Measurements from ENCODE around the gene ERGIC1. TPM values are rescaled to one million over a fixed set of nuclear protein-coding genes. Genes with fewer than 3 reads are reported as not detected.

ERGIC1 gene
- total RNA-seq, 2 donors from 2014 or later, result 46.5 to 93.1 TPM

GRCh38 chr5:172796306-172796705 is 37.7 kb upstream of the ERGIC1 start:
- no peaks in the 10 kb centered on the region for H3K9me3 ChIP-seq
- no peak overlapping the region for H3K27ac ChIP-seq
- peaks cover 9% of the 10 kb centered on the region for H3K4me1 ChIP-seq
- intact Hi-C loops (cut with DNase I), result no loop called here
- H3K36me3 ChIP-seq (replicated peaks in 1 of 2; ENCODE audit: insufficient read depth in 1 of 2, low read depth in 2 of 2), result no peaks in the 10 kb centered on the region
- 85 to 94% methylated on average over 6 of the region's 6 CpGs for WGBS, 2 donors
- no peak overlapping the region for H3K4me3 ChIP-seq
- ATAC-seq (no peak), DNase-seq (no peak)
- no peaks in the 10 kb centered on the region for H3K27me3 ChIP-seq
- TF ChIP-seq CTCF (IDR thresholded peaks at IDR 0.05), result no peak
- no peak for TF ChIP-seq POLR2A (IDR thresholded peaks at IDR 0.05)

DNA sequence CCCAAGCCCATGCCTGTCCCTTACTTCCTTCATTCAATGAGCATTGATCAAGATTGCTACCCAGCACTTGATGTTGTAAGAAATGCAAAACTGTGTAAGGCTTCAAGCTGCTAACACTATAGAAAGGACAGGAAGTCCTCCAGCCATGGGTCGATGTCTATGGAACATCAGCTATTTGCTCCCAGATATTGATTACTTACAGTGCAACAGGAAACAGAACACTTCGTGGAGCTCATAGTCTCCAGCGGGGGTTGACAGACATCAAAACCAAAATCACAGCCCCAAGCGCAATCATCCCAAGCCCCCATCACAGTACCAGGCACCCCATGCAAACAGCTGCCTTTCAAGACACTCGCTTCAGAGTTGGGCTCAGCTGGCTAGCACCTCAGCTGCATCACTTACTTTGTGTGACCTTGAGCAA is 36.3 kb upstream of the ERGIC1 start:
- TF ChIP-seq CTCF (IDR thresholded peaks at IDR 0.05), result no peak
- TF ChIP-seq POLR2A (IDR thresholded peaks at IDR 0.05), result no peak
- Histone ChIP-seq H3K36me3 (replicated peaks in 1 of 2; ENCODE audit: insufficient read depth in 1 of 2, low read depth in 2 of 2) (no peaks in the 10 kb centered on the region), H3K4me1 (peaks cover 9% of the 10 kb centered on the region), H3K4me3 (no peak overlapping the region), H3K27ac (peak overlapping the region in 3 of 4 donors; percentile 4 to 72 (median 13)), H3K27me3 (no peaks in the 10 kb centered on the region), H3K9me3 (no peaks in the 10 kb centered on the region)
- intact Hi-C loops (cut with DNase I), result no loop called here
- DNase-seq (no peak), ATAC-seq (no peak)
- 25 to 28% methylated on average over 5 of the region's 5 CpGs for WGBS, 2 donors

DNA sequence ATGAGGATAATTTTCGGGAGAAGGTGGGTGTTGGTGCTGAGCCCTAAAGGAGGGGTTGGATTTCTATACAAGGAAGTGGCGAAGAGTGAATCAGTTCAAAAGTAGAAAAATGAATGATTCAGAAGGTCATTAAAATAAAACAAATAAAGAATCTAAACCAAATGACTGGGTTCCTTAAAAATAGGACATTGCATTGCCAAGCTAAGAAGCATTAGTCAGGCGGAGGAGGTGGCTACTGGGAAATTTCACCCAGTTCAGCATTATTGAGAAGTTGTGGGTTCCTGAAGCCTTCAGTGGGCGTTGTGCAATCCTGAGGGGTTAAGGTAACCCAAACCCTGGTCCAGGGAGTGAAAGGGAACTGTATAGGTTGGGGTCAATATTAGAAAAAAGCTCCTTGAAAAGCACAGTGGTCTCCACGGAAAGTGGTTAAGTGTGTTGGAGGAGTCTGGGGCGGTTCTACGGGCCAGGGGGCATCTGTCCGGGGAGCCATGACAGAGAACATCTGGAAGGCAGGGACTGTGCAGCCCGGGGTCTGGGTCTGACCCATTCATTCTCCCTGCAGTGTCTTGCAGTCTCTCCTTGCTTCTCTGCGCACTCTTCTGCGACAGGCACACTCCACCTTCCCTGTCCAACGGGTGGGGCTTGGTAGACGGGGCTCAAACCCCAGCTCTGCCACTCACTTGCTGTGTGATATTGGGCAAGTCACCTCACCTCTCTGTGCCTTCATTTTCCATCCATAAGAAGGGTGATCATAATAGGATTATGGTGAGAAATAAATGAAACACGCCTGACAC is 35.4 kb upstream of the ERGIC1 start:
- intact Hi-C loops (cut with DNase I), result no loop called here
- TF ChIP-seq POLR2A (IDR thresholded peaks at IDR 0.05) (peak in 1 of 3 donors; percentile 13), CTCF (IDR thresholded peaks at IDR 0.05) (no peak)
- DNase-seq (peak in 2 of 4 donors; percentile 29 to 78), ATAC-seq (peak; percentile 25)
- 72 to 76% methylated on average over 14 of the region's 14 CpGs for WGBS, 2 donors
- H3K36me3 ChIP-seq (replicated peaks in 1 of 2; ENCODE audit: insufficient read depth in 1 of 2, low read depth in 2 of 2), result no peaks in the 10 kb centered on the region
- peaks cover 9% of the 10 kb centered on the region for H3K4me1 ChIP-seq
- no peak overlapping the region for H3K4me3 ChIP-seq
- peak overlapping the region in 2 of 4 donors; percentile 54 to 72 for H3K27ac ChIP-seq
- no peaks in the 10 kb centered on the region for H3K27me3 ChIP-seq
- H3K9me3 ChIP-seq, result no peaks in the 10 kb centered on the region

GRCh38 chr5:172799416-172799815 is 34.6 kb upstream of the ERGIC1 start:
- H3K27ac ChIP-seq, result peak overlapping the region in 2 of 4 donors; percentile 54 to 72
- H3K9me3 ChIP-seq, result no peaks in the 10 kb centered on the region
- no peaks in the 10 kb centered on the region for H3K27me3 ChIP-seq
- WGBS, 2 donors, result 85 to 90% methylated on average over 6 of the region's 6 CpGs
- ATAC-seq (no peak), DNase-seq (no peak)
- H3K4me1 ChIP-seq, result peaks cover 9% of the 10 kb centered on the region
- intact Hi-C loops (cut with DNase I), result no loop called here
- no peaks in the 10 kb centered on the region for H3K36me3 ChIP-seq (replicated peaks in 1 of 2; ENCODE audit: insufficient read depth in 1 of 2, low read depth in 2 of 2)
- H3K4me3 ChIP-seq, result no peak overlapping the region
- TF ChIP-seq CTCF (IDR thresholded peaks at IDR 0.05), result no peak

Measured in body of pancreas (tissue), 4 donors.